ENCODE measurements around the gene NCAPD2.

Gene NCAPD2

GRCh38 chr12:6470375-6471163 lies 23.3 kb upstream of the NCAPD2 start, which contains the start of gene VAMP1 (continued):
- TF ChIP-seq ZNF391 (tag by site-specific recombination; IDR thresholded peaks at IDR 0.05; ENCODE audit: borderline replicate concordance, low read depth) (peak; percentile 98), ZNF280D (tag by site-specific recombination; IDR thresholded peaks at IDR 0.05) (no peak), ZNF776 (tag by site-specific recombination; IDR thresholded peaks at IDR 0.05; ENCODE audit: borderline replicate concordance) (no peak), ZNF654 (tag by site-specific recombination; IDR thresholded peaks at IDR 0.05; ENCODE audit: low read depth) (no peak), ZBTB20 (tag by site-specific recombination; IDR thresholded peaks at IDR 0.05) (peak; percentile 98), ZNF777 (tag by site-specific recombination; IDR thresholded peaks at IDR 0.05; ENCODE audit: borderline replicate concordance) (no peak), OVOL3 (tag by site-specific recombination; IDR thresholded peaks at IDR 0.05) (peak; percentile 97), ZNF175 (tag by site-specific recombination; IDR thresholded peaks at IDR 0.05) (no peak), ZNF280C (tag by site-specific recombination; IDR thresholded peaks at IDR 0.05) (no peak), ZNF274 (IDR thresholded peaks at IDR 0.05; ENCODE audit: low read length) (no peak), ZNF274 (tag by site-specific recombination; IDR thresholded peaks at IDR 0.05; ENCODE audit: borderline replicate concordance) (no peak), ZNF558 (tag by site-specific recombination; IDR thresholded peaks at IDR 0.05) (no peak), ZNF76 (tag by site-specific recombination; IDR thresholded peaks at IDR 0.05; ENCODE audit: borderline replicate concordance, low read depth) (peak; percentile 65; the same call in 1 of the 2 replicates), ZNF37A (tag by site-specific recombination; IDR thresholded peaks at IDR 0.05) (no peak), ZNF701 (tag by site-specific recombination; IDR thresholded peaks at IDR 0.05) (no peak), ZNF423 (tag by site-specific recombination; IDR thresholded peaks at IDR 0.05) (peak; percentile 86), ZNF624 (tag by site-specific recombination; IDR thresholded peaks at IDR 0.05) (no peak), ZFP37 (tag by site-specific recombination; IDR thresholded peaks at IDR 0.05) (peak; percentile 96; the same call in 1 of the 2 replicates), GFI1B (tag by site-specific recombination; IDR thresholded peaks at IDR 0.05) (peak; percentile 50; the same call in 1 of the 2 replicates), ZSCAN23 (tag by site-specific recombination; IDR thresholded peaks at IDR 0.05) (no peak), ZNF133 (tag by site-specific recombination; IDR thresholded peaks at IDR 0.05) (no peak), HOXD13 (CRISPR knock-in tag; IDR thresholded peaks at IDR 0.05; ENCODE audit: borderline replicate concordance) (no peak), ZNF112 (tag by site-specific recombination; IDR thresholded peaks at IDR 0.05) (no peak), SALL2 (tag by site-specific recombination; IDR thresholded peaks at IDR 0.05; ENCODE audit: borderline replicate concordance) (no peak), ZNF404 (tag by site-specific recombination; IDR thresholded peaks at IDR 0.05) (no peak), ZNF639 (tag by site-specific recombination; IDR thresholded peaks at IDR 0.05) (peak; percentile 69), ZNF138 (tag by site-specific recombination; IDR thresholded peaks at IDR 0.05; ENCODE audit: borderline replicate concordance) (no peak), CTCF (tag by site-specific recombination; IDR thresholded peaks at IDR 0.05) (peak; percentile 42), ZNF174 (tag by site-specific recombination; IDR thresholded peaks at IDR 0.05) (no peak), KLF8 (tag by site-specific recombination; IDR thresholded peaks at IDR 0.05) (peak; percentile 76; the same call in 1 of the 2 replicates)
- TF ChIP-seq, protein P1, sequence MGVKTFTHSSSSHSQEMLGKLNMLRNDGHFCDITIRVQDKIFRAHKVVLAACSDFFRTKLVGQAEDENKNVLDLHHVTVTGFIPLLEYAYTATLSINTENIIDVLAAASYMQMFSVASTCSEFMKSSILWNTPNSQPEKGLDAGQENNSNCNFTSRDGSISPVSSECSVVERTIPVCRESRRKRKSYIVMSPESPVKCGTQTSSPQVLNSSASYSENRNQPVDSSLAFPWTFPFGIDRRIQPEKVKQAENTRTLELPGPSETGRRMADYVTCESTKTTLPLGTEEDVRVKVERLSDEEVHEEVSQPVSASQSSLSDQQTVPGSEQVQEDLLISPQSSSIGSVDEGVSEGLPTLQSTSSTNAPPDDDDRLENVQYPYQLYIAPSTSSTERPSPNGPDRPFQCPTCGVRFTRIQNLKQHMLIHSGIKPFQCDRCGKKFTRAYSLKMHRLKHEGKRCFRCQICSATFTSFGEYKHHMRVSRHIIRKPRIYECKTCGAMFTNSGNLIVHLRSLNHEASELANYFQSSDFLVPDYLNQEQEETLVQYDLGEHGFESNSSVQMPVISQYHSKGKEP (tag by site-specific recombination; IDR thresholded peaks at IDR 0.05), result peak; percentile 89
